CD14-positive monocyte (primary cell): ENCODE data around the gene CNTNAP1. TPM values are rescaled to one million over a fixed set of nuclear protein-coding genes. Genes with fewer than 3 reads are reported as not detected.

ENCODE experiments used
- DNase-seq, 3 donors: peaks; one replicate each; pipeline ENCODE4 v3.0.0-alpha.2; 2011 to 2022
- H2AFZ ChIP-seq: 2 replicates; pipeline ENCODE4 v1.6.0; 2012; ENCODE audit warnings: mild to moderate bottlenecking, low read depth, low read length, inconsistent platforms; ENCODE audit not compliant: insufficient read depth, poor library complexity, severe bottlenecking
- H3K27ac ChIP-seq, 2 donors: 1 replicate in 1 of 2; 2 replicates in 1 of 2; pipeline ENCODE4 v1.5.1; 2012 to 2013; ENCODE audit warnings: low read length in 2 of 2, control low read depth in 1 of 2, inconsistent platforms in 1 of 2, low read depth in 1 of 2, mild to moderate bottlenecking in 1 of 2
- H3K27me3 ChIP-seq, 2 donors: one replicate each; pipeline versions ENCODE4 v1.6.0 to v1.6.1; 2011 to 2013; ENCODE audit warnings: low read length in 2 of 2; ENCODE audit not compliant: control insufficient read depth in 2 of 2, insufficient read depth in 2 of 2
- H3K36me3 ChIP-seq, 2 donors: replicated peaks in 1 of 2; 1 replicate in 1 of 2; 2 replicates in 1 of 2; pipeline versions ENCODE4 v1.5.1 to v1.6.1; 2012 to 2013; ENCODE audit warnings: low read length in 2 of 2, control low read depth in 1 of 2, inconsistent platforms in 1 of 2, mild to moderate bottlenecking in 1 of 2; ENCODE audit not compliant: insufficient read depth in 2 of 2, control insufficient read depth in 1 of 2
- H3K4me1 ChIP-seq, 2 donors: 1 replicate in 1 of 2; 2 replicates in 1 of 2; pipeline versions ENCODE4 v1.5.1 to v1.6.1; 2012 to 2013; ENCODE audit warnings: low read length in 2 of 2, control low read depth in 1 of 2, inconsistent platforms in 1 of 2, mild to moderate bottlenecking in 1 of 2, moderate library complexity in 1 of 2; ENCODE audit not compliant: insufficient read depth in 2 of 2, control insufficient read depth in 1 of 2
- H3K4me2 ChIP-seq: replicated peaks from 2 replicates; pipeline ENCODE3; 2012; ENCODE audit warnings: low read length, moderate library complexity, mild to moderate bottlenecking; ENCODE audit not compliant: poor library complexity, severe bottlenecking; ENCODE audit errors: extremely low read depth
- H3K4me3 ChIP-seq, 3 experiments: fragments of 200-600 bp in 1 of 3; sonication (generic) in 1 of 3; replicated peaks in 1 of 3; 1 replicate in 2 of 3; 2 replicates in 1 of 3; pipeline ENCODE4 v1.5.1; 2011 to 2013; ENCODE audit warnings: low read length in 3 of 3, mild to moderate bottlenecking in 3 of 3, control low read depth in 2 of 3, low read depth in 2 of 3, inconsistent platforms in 1 of 3, moderate library complexity in 1 of 3
- H3K79me2 ChIP-seq: 2 replicates; pipeline ENCODE4 v1.6.0; 2012; ENCODE audit warnings: mild to moderate bottlenecking, control low read depth, inconsistent platforms, low read length, moderate library complexity; ENCODE audit not compliant: insufficient read depth
- H3K9ac ChIP-seq: 2 replicates; pipeline ENCODE4 v1.6.0; 2017; ENCODE audit warnings: low read length, mild to moderate bottlenecking; ENCODE audit not compliant: insufficient read depth, poor library complexity, severe bottlenecking
- H3K9me3 ChIP-seq, 2 donors: replicated peaks in 1 of 2; 1 replicate in 1 of 2; 2 replicates in 1 of 2; pipeline versions ENCODE4 v1.5.1 to v1.6.1; 2012 to 2013; ENCODE audit warnings: low read length in 2 of 2, control low read depth in 1 of 2; ENCODE audit not compliant: control insufficient read depth in 1 of 2, insufficient read depth in 1 of 2
- H4K20me1 ChIP-seq: 2 replicates; pipeline ENCODE4 v1.6.0; 2012; ENCODE audit warnings: mild to moderate bottlenecking, low read length, control low read depth, moderate library complexity; ENCODE audit not compliant: insufficient read depth
- H3K27ac Mint-ChIP-seq, 7 donors: one replicate each; pipeline ENCODE4 v1.8.0; 2020; ENCODE audit warnings: mild to moderate bottlenecking in 7 of 7, mixed read lengths in 7 of 7, moderate library complexity in 6 of 7, inconsistent platforms in 2 of 7
- H3K27me3 Mint-ChIP-seq, 3 donors: one replicate each; pipeline ENCODE4 v1.8.0; 2021 to 2022; ENCODE audit warnings: low read depth in 3 of 3, mild to moderate bottlenecking in 3 of 3, mixed read lengths in 3 of 3, moderate library complexity in 3 of 3, inconsistent platforms in 1 of 3
- H3K36me3 Mint-ChIP-seq, 2 donors: one replicate each; pipeline ENCODE4 v1.8.0; 2020; ENCODE audit warnings: mixed read lengths in 2 of 2, inconsistent platforms in 1 of 2, mild to moderate bottlenecking in 1 of 2
- H3K4me1 Mint-ChIP-seq: one replicate; pipeline ENCODE4 v1.8.0; 2020; ENCODE audit warnings: mild to moderate bottlenecking, mixed read lengths
- H3K4me3 Mint-ChIP-seq, 2 donors: one replicate each; pipeline ENCODE4 v1.8.0; 2020; ENCODE audit warnings: mild to moderate bottlenecking in 2 of 2, mixed read lengths in 2 of 2, moderate library complexity in 1 of 2
- H3K9me3 Mint-ChIP-seq, 7 donors: one replicate each; pipeline ENCODE4 v1.8.0; 2020 to 2022; ENCODE audit warnings: mixed read lengths in 7 of 7, mild to moderate bottlenecking in 6 of 7, moderate library complexity in 6 of 7, inconsistent platforms in 2 of 7
- CTCF ChIP-seq: fragments of 200-600 bp; IDR thresholded peaks from one replicate; pipeline ENCODE4 v1.8.0; 2022; ENCODE audit warnings: antibody characterized with exemption, mild to moderate bottlenecking
- WGBS: methylation state at CpG from one replicate; pipeline ENCODE4 v1.1.5; 2013; ENCODE audit warnings: missing lambda C conversion rate; ENCODE audit not compliant: insufficient coverage; 5-methylcytosine and 5-hydroxymethylcytosine counted together
- intact Hi-C, 2 donors: fragments of 100-400 bp; cut with micrococcal nuclease; formaldehyde crosslinking; loops; one replicate each; pipeline versions ENCODE4 v1.15.0 to v1.15.1; 2023
- polyA plus RNA-seq, 3 donors: library from polyadenylated mRNA; depleted of rRNA in 1 of 3; unstranded in 2 of 3; stranded (reverse) in 1 of 3; fragments of 300-500 nt in 2 of 3; fragments of >200 nt in 1 of 3; fragmentation: Illumina TruSeq in 2 of 3; gene quantifications; 1 replicate in 2 of 3; 2 replicates in 1 of 3; pipeline ENCODE4 v1.2.3, GENCODE V29; 2012 to 2021

The CNTNAP1 gene
- polyA plus RNA-seq, 3 donors: 0.23 to 0.24 TPM; not detected in 1

GRCh38 chr17:42743595-42744282 is 61.4 kb downstream of the CNTNAP1 start:
- peaks cover 15% of the 10 kb centered on the region for H3K4me1 Mint-ChIP-seq
- Histone ChIP-seq H3K9me3 (no peaks in the 10 kb centered on the region), H2AFZ (peak overlapping the region; percentile 76), H3K79me2 (peaks cover 40% of the 10 kb centered on the region), H4K20me1 (peaks cover 53% of the 10 kb centered on the region), H3K27me3 (peaks cover 0 to 5% of the 10 kb centered on the region in 2 donors), H3K4me3 (peak overlapping the region; percentile 79 to 83 (median 79)), H3K4me2 (peak overlapping the region; percentile 79), H3K4me1 (peaks cover 15 to 18% of the 10 kb centered on the region in 2 donors), H3K9ac (peak overlapping the region; percentile 85), H3K27ac (peak overlapping the region in 1 of 2 donors; percentile 81), H3K36me3 (peaks cover 0 to 4% of the 10 kb centered on the region in 2 donors)
- H3K27ac Mint-ChIP-seq: peak overlapping the region in 4 of 7 donors; percentile 74 to 98 (median 91)
- no peak for DNase-seq
- H3K36me3 Mint-ChIP-seq: peaks cover 0 to 5% of the 10 kb centered on the region in 2 donors
- no peak for TF ChIP-seq CTCF
- 42% methylated on average over 3 of the region's 10 CpGs for WGBS
- H3K27me3 Mint-ChIP-seq: peaks cover 8 to 17% (median 15%) of the 10 kb centered on the region in 3 donors
- intact Hi-C loops: no loop called here
- peaks cover 0 to 3% (median 0%) of the 10 kb centered on the region in 7 donors for H3K9me3 Mint-ChIP-seq
- H3K4me3 Mint-ChIP-seq: peak overlapping the region; percentile 94 to 97

- peaks cover 15 to 18% of the 10 kb centered on the region in 2 donors for H3K4me1 ChIP-seq
- Mint-ChIP-seq H3K9me3 (peaks cover 0 to 3% (median 0%) of the 10 kb centered on the region in 7 donors), H3K4me1 (peaks cover 15% of the 10 kb centered on the region), H3K4me3 (peak overlapping the region; percentile 94 to 97), H3K27ac (peak overlapping the region in 6 of 7 donors; percentile 74 to 98 (median 90)), H3K27me3 (peaks cover 8 to 19% (median 15%) of the 10 kb centered on the region in 3 donors), H3K36me3 (peaks cover 0 to 5% of the 10 kb centered on the region in 2 donors)
- peak; percentile 62 to 86 (median 66) for DNase-seq
- H2AFZ ChIP-seq: peak overlapping the region; percentile 76
- H3K4me3 ChIP-seq: peak overlapping the region; percentile 79 to 83 (median 79)
- peak overlapping the region; percentile 85 for H3K9ac ChIP-seq
- peak overlapping the region; percentile 79 for H3K4me2 ChIP-seq
- peak overlapping the region in 1 of 2 donors; percentile 81 for H3K27ac ChIP-seq
- peaks cover 47% of the 10 kb centered on the region for H4K20me1 ChIP-seq
- TF ChIP-seq CTCF: no peak
- no peaks in the 10 kb centered on the region for H3K9me3 ChIP-seq
- WGBS: 0% methylated on average over 26 of the region's 32 CpGs
- peaks cover 35% of the 10 kb centered on the region for H3K79me2 ChIP-seq
- H3K27me3 ChIP-seq: peaks cover 0 to 5% of the 10 kb centered on the region in 2 donors
- intact Hi-C loops: no loop called here
- peaks cover 0 to 4% of the 10 kb centered on the region in 2 donors for H3K36me3 ChIP-seq
Observed at GRCh38 chr17:42744283-42744805, 62.0 kb downstream of the CNTNAP1 start.
